Lower leg skin (tissue), 4 donors: Measurements from ENCODE around the gene GXYLT1. TPM values are rescaled to one million over a fixed set of nuclear protein-coding genes. Genes with fewer than 3 reads are reported as not detected.

Source experiments
- DNase-seq, 2 donors: peaks; one replicate each; pipeline ENCODE4 v3.0.0-alpha.2; 2019; ENCODE audit warnings: low spot score in 2 of 2
- H3K4me3 ChIP-seq: fragments of 200-600 bp; sonication (generic); 2 replicates; pipeline ENCODE4 v1.5.1; 2017; ENCODE audit warnings: mild to moderate bottlenecking, low read depth; ENCODE audit not compliant: poor library complexity, severe bottlenecking
- POLR2A ChIP-seq, 2 donors: fragments of 450-650 bp; IDR thresholded peaks; one replicate each; pipeline ENCODE4 v1.6.1; 2016 to 2017; ENCODE audit warnings: antibody characterized with exemption in 2 of 2, mild to moderate bottlenecking in 1 of 2, moderate library complexity in 1 of 2
- WGBS, 2 donors: methylation state at CpG; one replicate each; pipeline ENCODE4 v1.1.5; 2018; 5-methylcytosine and 5-hydroxymethylcytosine counted together
- intact Hi-C: fragments of 100-400 bp; cut with DNase I; formaldehyde crosslinking; loops from one replicate; pipeline ENCODE4 v1.15.0; 2023; ENCODE audit warnings: low total_unique reads
- total RNA-seq, 4 donors: library from RNA; depleted of rRNA; stranded (reverse); fragments of >200 nt; gene quantifications; one replicate each; pipeline ENCODE4 v1.1.0, GENCODE V29; 2016
- TF ChIP-seq, protein P1 (sequence below), 3 donors: fragments of 450-650 bp; IDR thresholded peaks; one replicate each; pipeline ENCODE4 v1.5.1; 2016; ENCODE audit warnings: antibody characterized with exemption in 3 of 3, mild to moderate bottlenecking in 3 of 3, moderate library complexity in 2 of 3

GXYLT1 gene
- total RNA-seq, 4 donors from 2014 or later, result 7.9 to 11.7 (median 10.0) TPM

GRCh38 chr12:42086031-42086430 lies 58.6 kb downstream of the GXYLT1 start:
- intact Hi-C loops, result no loop called here
- H3K4me3 ChIP-seq, result no peak overlapping the region
- TF ChIP-seq POLR2A (IDR thresholded peaks at IDR 0.05), result no peak
- TF ChIP-seq, protein P1, sequence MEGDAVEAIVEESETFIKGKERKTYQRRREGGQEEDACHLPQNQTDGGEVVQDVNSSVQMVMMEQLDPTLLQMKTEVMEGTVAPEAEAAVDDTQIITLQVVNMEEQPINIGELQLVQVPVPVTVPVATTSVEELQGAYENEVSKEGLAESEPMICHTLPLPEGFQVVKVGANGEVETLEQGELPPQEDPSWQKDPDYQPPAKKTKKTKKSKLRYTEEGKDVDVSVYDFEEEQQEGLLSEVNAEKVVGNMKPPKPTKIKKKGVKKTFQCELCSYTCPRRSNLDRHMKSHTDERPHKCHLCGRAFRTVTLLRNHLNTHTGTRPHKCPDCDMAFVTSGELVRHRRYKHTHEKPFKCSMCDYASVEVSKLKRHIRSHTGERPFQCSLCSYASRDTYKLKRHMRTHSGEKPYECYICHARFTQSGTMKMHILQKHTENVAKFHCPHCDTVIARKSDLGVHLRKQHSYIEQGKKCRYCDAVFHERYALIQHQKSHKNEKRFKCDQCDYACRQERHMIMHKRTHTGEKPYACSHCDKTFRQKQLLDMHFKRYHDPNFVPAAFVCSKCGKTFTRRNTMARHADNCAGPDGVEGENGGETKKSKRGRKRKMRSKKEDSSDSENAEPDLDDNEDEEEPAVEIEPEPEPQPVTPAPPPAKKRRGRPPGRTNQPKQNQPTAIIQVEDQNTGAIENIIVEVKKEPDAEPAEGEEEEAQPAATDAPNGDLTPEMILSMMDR (IDR thresholded peaks at IDR 0.05), result no peak
- WGBS, 2 donors, result 59 to 69% methylated on average over 2 of the region's 2 CpGs
- no peak for DNase-seq

DNA sequence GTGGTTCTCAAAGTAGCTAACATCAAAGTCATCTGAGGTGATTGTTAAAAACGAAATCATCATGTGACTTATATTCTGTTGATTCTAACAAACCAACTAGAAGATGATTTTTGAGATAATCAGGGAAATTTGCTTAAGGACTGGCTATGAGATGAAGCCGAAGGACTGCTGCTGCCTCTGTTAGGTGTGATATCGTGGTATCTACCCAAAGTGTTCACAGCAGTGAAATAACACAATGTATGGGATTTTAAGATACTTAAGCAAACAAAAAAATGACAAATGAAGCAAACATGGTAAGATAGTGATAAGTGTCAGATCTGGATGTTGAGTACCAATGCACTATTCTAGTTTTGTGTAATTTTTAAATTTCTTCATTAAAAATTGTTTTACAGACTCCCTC lies 59.1 kb downstream of the GXYLT1 start:
- no peak for TF ChIP-seq POLR2A (IDR thresholded peaks at IDR 0.05)
- TF ChIP-seq, protein P1 (IDR thresholded peaks at IDR 0.05), result no peak
- DNase-seq, result no peak
- WGBS, 2 donors, result 66 to 70% methylated on average over 3 of the region's 3 CpGs
- no peak overlapping the region for H3K4me3 ChIP-seq
- intact Hi-C loops, result no loop called here

DNA sequence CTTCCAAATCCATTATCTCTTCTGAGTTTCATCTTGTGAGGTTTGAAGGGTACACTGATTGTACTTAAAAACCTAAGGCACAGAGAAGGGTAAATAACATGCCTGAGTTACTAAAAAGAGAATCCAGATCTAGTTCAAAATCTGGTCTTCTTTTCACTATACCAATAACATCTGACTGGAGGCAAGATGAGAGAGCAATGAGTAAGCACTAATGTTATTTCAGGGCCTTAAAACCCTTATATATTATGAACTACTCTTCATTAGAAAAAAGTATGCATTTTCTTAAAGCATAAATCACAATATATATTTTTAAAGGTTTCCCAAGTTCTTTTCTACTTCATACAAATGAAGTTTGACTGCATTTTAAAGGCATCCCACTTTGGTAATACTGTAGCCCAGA lies 60.2 kb downstream of the GXYLT1 start:
- H3K4me3 ChIP-seq, result no peak overlapping the region
- intact Hi-C loops, result no loop called here
- DNase-seq, result no peak
- TF ChIP-seq, protein P1 (IDR thresholded peaks at IDR 0.05), result no peak
- TF ChIP-seq POLR2A (IDR thresholded peaks at IDR 0.05), result no peak

GRCh38 chr12:42076976-42077375 lies 67.7 kb downstream of the GXYLT1 start:
- intact Hi-C loops, result no loop called here
- no peak for DNase-seq
- WGBS, 2 donors, result 92 to 99% methylated on average over 3 of the region's 3 CpGs
- TF ChIP-seq POLR2A (IDR thresholded peaks at IDR 0.05), result no peak
- TF ChIP-seq, protein P1 (IDR thresholded peaks at IDR 0.05), result no peak
- no peak overlapping the region for H3K4me3 ChIP-seq

- DNase-seq, result no peak
- TF ChIP-seq, protein P1 (IDR thresholded peaks at IDR 0.05), result no peak
- TF ChIP-seq POLR2A (IDR thresholded peaks at IDR 0.05), result no peak
- no peak overlapping the region for H3K4me3 ChIP-seq
- intact Hi-C loops, result no loop called here
- 66 to 69% methylated on average over 4 of the region's 4 CpGs for WGBS, 2 donors
Observed at GRCh38 chr12:42070036-42070435, 74.6 kb downstream of the GXYLT1 start.

- TF ChIP-seq, protein P1 (IDR thresholded peaks at IDR 0.05), result no peak
- no peak for TF ChIP-seq POLR2A (IDR thresholded peaks at IDR 0.05)
- no peak for DNase-seq
- H3K4me3 ChIP-seq, result no peak overlapping the region
- intact Hi-C loops, result no loop called here
Observed at GRCh38 chr12:42059127-42059526, 85.5 kb downstream of the GXYLT1 start.
